ENCODE measurements around the gene SV2B. TPM values are rescaled to one million over a fixed set of nuclear protein-coding genes. Genes with fewer than 3 reads are reported as not detected.

Gene SV2B
- polyA plus RNA-seq, 2 of the 4 experiments (the other 2 are of a cell fraction), result 0.05 TPM; not detected in 1

DNA sequence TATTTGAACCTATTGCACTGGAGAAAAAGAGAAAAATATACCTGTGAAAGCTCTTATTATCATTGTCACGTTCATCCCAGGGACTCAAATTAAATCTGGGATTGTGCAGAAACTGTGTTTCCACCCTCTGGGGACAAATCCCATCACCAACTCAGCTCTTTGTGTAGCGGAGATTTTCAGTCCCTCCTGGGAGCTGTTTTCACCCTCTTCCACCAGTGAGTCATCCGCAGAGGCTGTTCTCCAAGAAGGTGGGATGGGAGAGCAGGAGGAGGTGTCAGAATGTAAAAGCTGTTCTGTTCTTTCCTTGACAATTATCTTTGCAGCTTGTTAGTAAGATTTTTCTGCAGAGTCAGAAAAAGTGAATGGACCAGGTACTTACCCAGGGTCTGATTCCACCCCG is 28.0 kb downstream of the SV2B start:
- DNase-seq (ENCODE audit: low read depth in 1 of 2, low spot score in 1 of 2) (no peak), FAIRE-seq (no peak), ATAC-seq (no peak)
- POLR2A ChIA-PET, result no interaction called here
- Histone ChIP-seq H3K4me3 (no peak overlapping the region), H3K9me3 (no peaks in the 10 kb centered on the region), H3K27ac (no peak overlapping the region), H3K4me2 (no peak overlapping the region), H3K4me1 (no peaks in the 10 kb centered on the region)
- TF ChIP-seq, protein P1, sequence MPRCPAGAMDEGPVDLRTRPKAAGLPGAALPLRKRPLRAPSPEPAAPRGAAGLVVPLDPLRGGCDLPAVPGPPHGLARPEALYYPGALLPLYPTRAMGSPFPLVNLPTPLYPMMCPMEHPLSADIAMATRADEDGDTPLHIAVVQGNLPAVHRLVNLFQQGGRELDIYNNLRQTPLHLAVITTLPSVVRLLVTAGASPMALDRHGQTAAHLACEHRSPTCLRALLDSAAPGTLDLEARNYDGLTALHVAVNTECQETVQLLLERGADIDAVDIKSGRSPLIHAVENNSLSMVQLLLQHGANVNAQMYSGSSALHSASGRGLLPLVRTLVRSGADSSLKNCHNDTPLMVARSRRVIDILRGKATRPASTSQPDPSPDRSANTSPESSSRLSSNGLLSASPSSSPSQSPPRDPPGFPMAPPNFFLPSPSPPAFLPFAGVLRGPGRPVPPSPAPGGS (IDR thresholded peaks at IDR 0.05), result no peak
- no peak for TF ChIP-seq MYC (IDR thresholded peaks at IDR 0.05; ENCODE audit: borderline replicate concordance, low read length)
- TF ChIP-seq HOXB13 (CRISPR knock-in tag; IDR thresholded peaks at IDR 0.05; ENCODE audit: low read depth), result no peak
- TF ChIP-seq, protein P2, sequence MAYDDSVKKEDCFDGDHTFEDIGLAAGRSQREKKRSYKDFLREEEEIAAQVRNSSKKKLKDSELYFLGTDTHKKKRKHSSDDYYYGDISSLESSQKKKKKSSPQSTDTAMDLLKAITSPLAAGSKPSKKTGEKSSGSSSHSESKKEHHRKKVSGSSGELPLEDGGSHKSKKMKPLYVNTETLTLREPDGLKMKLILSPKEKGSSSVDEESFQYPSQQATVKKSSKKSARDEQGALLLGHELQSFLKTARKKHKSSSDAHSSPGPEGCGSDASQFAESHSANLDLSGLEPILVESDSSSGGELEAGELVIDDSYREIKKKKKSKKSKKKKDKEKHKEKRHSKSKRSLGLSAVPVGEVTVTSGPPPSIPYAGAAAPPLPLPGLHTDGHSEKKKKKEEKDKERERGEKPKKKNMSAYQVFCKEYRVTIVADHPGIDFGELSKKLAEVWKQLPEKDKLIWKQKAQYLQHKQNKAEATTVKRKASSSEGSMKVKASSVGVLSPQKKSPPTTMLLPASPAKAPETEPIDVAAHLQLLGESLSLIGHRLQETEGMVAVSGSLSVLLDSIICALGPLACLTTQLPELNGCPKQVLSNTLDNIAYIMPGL (CRISPR knock-in tag; IDR thresholded peaks at IDR 0.05; ENCODE audit: borderline replicate concordance), result no peak
- no peak for TF ChIP-seq FOSB (CRISPR knock-in tag; IDR thresholded peaks at IDR 0.05)
- TF ChIP-seq JUN (IDR thresholded peaks at IDR 0.05), result no peak
- TF ChIP-seq EHF (CRISPR knock-in tag; IDR thresholded peaks at IDR 0.05), result no peak
- 29% methylated on average over 4 of the region's 4 CpGs for WGBS (ENCODE audit: missing lambda C conversion rate)
- CTCF ChIA-PET, result interaction anchor here (1.5 kb wide), 2 partner anchors 46 to 72 kb away, joined by 3 to 8 read pairs; no protein-coding TSS in a partner anchor

DNA sequence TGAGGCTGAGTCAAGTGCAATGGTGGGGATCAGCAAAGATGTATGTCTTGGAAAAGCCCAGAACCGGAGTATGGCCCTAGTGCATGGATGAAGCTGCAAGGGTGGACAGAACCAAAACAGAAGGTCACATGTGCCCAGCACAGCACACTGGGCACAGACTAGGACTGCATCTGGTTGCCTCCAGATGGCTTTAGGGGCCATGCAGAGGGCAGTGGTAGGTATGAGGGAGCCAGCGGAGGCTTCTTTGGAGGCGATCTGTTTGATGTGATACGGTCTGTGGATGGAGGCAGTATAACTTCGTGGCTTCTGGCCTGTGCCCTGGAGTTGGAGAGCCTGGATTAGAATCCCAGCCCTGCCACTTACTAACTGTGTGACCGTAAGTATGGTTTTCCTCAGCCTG is 29.4 kb downstream of the SV2B start:
- H3K9me3 ChIP-seq, result no peaks in the 10 kb centered on the region
- POLR2A ChIA-PET, result no interaction called here
- ATAC-seq, result no peak

More for the DNA sequence above, 29.4 kb downstream of the SV2B start:
- CTCF ChIA-PET, result no interaction called here
- no peak overlapping the region for H3K4me3 ChIP-seq
- DNase-seq (ENCODE audit: low read depth in 1 of 2, low spot score in 1 of 2) (no peak), FAIRE-seq (no peak)
- H3K4me1 ChIP-seq, result no peaks in the 10 kb centered on the region
- H3K4me2 ChIP-seq, result no peak overlapping the region
- WGBS (ENCODE audit: missing lambda C conversion rate), result 50% methylated on average over 6 of the region's 6 CpGs
- H3K27ac ChIP-seq, result no peak overlapping the region
- TF ChIP-seq NPAS2 (CRISPR knock-in tag; IDR thresholded peaks at IDR 0.05; ENCODE audit: borderline replicate concordance) (no peak), HEYL (CRISPR knock-in tag; IDR thresholded peaks at IDR 0.05) (no peak), MYC (IDR thresholded peaks at IDR 0.05; ENCODE audit: borderline replicate concordance, low read length) (no peak), GATA3 (IDR thresholded peaks at IDR 0.05; ENCODE audit: borderline replicate concordance) (no peak), FOXS1 (CRISPR knock-in tag; IDR thresholded peaks at IDR 0.05) (no peak), FOSB (CRISPR knock-in tag; IDR thresholded peaks at IDR 0.05) (no peak), NR3C1 (IDR thresholded peaks at IDR 0.05) (no peak), JUNB (IDR thresholded peaks at IDR 0.05) (no peak), EHMT2 (IDR thresholded peaks at IDR 0.05; ENCODE audit: low read depth) (no peak), KDM5A (IDR thresholded peaks at IDR 0.05) (no peak), MAZ (IDR thresholded peaks at IDR 0.05; ENCODE audit: borderline replicate concordance, low read depth, low read length) (no peak), RCOR1 (IDR thresholded peaks at IDR 0.05; ENCODE audit: low read depth, low read length) (no peak), RARB (CRISPR knock-in tag; IDR thresholded peaks at IDR 0.05) (no peak), POLR2A (IDR thresholded peaks at IDR 0.05; ENCODE audit: low read length) (no peak)
- TF ChIP-seq, protein P2 (CRISPR knock-in tag; IDR thresholded peaks at IDR 0.05; ENCODE audit: borderline replicate concordance), result no peak
- TF ChIP-seq, protein P3, sequence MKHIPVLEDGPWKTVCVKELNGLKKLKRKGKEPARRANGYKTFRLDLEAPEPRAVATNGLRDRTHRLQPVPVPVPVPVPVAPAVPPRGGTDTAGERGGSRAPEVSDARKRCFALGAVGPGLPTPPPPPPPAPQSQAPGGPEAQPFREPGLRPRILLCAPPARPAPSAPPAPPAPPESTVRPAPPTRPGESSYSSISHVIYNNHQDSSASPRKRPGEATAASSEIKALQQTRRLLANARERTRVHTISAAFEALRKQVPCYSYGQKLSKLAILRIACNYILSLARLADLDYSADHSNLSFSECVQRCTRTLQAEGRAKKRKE (CRISPR knock-in tag; IDR thresholded peaks at IDR 0.05; ENCODE audit: low read depth), result no peak
- TF ChIP-seq, protein P4, sequence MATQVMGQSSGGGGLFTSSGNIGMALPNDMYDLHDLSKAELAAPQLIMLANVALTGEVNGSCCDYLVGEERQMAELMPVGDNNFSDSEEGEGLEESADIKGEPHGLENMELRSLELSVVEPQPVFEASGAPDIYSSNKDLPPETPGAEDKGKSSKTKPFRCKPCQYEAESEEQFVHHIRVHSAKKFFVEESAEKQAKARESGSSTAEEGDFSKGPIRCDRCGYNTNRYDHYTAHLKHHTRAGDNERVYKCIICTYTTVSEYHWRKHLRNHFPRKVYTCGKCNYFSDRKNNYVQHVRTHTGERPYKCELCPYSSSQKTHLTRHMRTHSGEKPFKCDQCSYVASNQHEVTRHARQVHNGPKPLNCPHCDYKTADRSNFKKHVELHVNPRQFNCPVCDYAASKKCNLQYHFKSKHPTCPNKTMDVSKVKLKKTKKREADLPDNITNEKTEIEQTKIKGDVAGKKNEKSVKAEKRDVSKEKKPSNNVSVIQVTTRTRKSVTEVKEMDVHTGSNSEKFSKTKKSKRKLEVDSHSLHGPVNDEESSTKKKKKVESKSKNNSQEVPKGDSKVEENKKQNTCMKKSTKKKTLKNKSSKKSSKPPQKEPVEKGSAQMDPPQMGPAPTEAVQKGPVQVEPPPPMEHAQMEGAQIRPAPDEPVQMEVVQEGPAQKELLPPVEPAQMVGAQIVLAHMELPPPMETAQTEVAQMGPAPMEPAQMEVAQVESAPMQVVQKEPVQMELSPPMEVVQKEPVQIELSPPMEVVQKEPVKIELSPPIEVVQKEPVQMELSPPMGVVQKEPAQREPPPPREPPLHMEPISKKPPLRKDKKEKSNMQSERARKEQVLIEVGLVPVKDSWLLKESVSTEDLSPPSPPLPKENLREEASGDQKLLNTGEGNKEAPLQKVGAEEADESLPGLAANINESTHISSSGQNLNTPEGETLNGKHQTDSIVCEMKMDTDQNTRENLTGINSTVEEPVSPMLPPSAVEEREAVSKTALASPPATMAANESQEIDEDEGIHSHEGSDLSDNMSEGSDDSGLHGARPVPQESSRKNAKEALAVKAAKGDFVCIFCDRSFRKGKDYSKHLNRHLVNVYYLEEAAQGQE (IDR thresholded peaks at IDR 0.05), result no peak
